SK-N-SH (cell line): Measurements from ENCODE around the gene NDST4.

Experiments
- CHD2 ChIP-seq: fragments of 150-350 bp; IDR thresholded peaks from 2 replicates; pipeline ENCODE4 v1.6.1; 2018; ENCODE audit warnings: low read length; ENCODE audit not compliant: partially characterized antibody
- EP300 ChIP-seq, 2 experiments: IDR thresholded peaks; 2 replicates each; pipeline versions ENCODE4 v1.4.0 to v1.6.1; 2012; ENCODE audit warnings: borderline replicate concordance in 1 of 2, low read depth in 1 of 2, low read length in 1 of 2
- RAD21 ChIP-seq: IDR thresholded peaks from 2 replicates; pipeline ENCODE4 v1.6.1; 2012; ENCODE audit warnings: mild to moderate bottlenecking, low read length
- SIN3A ChIP-seq: IDR thresholded peaks from 2 replicates; pipeline ENCODE4 v1.6.1; 2012; ENCODE audit warnings: low read depth, mild to moderate bottlenecking, low read length, moderate library complexity, borderline replicate concordance
- SMC3 ChIP-seq: IDR thresholded peaks from 2 replicates; pipeline ENCODE4 v1.6.1; 2012; ENCODE audit warnings: low read depth, low read length, improper control_type of control experiment
- TAF1 ChIP-seq: IDR thresholded peaks from 2 replicates; pipeline ENCODE4 v1.6.1; 2012; ENCODE audit warnings: low read depth, mild to moderate bottlenecking, low read length, moderate library complexity, borderline replicate concordance
- YY1 ChIP-seq: IDR thresholded peaks from 2 replicates; pipeline ENCODE4 v1.4.0; 2012; ENCODE audit warnings: low read depth, mild to moderate bottlenecking
- TF ChIP-seq, protein P1 (sequence below): fragments of 200-600 bp; sonication (generic); IDR thresholded peaks from 2 replicates; pipeline ENCODE4 v1.6.1; 2017; ENCODE audit warnings: antibody characterized with exemption, mild to moderate bottlenecking, moderate library complexity
- TF ChIP-seq, protein P2 (sequence below): IDR thresholded peaks from 2 replicates; pipeline ENCODE4 v1.4.0; 2012; ENCODE audit warnings: low read depth, borderline replicate concordance

GRCh38 chr4:115054836-115055235, 58.6 kb downstream of the NDST4 start:
- TF ChIP-seq CHD2 (no peak), YY1 (no peak), EP300 (IDR thresholded peaks at IDR 0.05; ENCODE audit: borderline replicate concordance in 1 of 2, low read depth in 1 of 2, low read length in 1 of 2) (no peak), RAD21 (no peak), SMC3 (no peak), TAF1 (no peak), SIN3A (no peak)
- TF ChIP-seq, protein P1, sequence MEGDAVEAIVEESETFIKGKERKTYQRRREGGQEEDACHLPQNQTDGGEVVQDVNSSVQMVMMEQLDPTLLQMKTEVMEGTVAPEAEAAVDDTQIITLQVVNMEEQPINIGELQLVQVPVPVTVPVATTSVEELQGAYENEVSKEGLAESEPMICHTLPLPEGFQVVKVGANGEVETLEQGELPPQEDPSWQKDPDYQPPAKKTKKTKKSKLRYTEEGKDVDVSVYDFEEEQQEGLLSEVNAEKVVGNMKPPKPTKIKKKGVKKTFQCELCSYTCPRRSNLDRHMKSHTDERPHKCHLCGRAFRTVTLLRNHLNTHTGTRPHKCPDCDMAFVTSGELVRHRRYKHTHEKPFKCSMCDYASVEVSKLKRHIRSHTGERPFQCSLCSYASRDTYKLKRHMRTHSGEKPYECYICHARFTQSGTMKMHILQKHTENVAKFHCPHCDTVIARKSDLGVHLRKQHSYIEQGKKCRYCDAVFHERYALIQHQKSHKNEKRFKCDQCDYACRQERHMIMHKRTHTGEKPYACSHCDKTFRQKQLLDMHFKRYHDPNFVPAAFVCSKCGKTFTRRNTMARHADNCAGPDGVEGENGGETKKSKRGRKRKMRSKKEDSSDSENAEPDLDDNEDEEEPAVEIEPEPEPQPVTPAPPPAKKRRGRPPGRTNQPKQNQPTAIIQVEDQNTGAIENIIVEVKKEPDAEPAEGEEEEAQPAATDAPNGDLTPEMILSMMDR = no peak
- TF ChIP-seq, protein P2, sequence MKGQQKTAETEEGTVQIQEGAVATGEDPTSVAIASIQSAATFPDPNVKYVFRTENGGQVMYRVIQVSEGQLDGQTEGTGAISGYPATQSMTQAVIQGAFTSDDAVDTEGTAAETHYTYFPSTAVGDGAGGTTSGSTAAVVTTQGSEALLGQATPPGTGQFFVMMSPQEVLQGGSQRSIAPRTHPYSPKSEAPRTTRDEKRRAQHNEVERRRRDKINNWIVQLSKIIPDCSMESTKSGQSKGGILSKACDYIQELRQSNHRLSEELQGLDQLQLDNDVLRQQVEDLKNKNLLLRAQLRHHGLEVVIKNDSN = no peak
